ENCODE measurements around the gene TBC1D19. TPM values are rescaled to one million over a fixed set of nuclear protein-coding genes. Genes with fewer than 3 reads are reported as not detected.
"Not testable (repeated sequence)": the region's sequence is repeated elsewhere in the genome, so short reads cannot be mapped to it uniquely, and the experiment has no call there.

Gene TBC1D19
- total RNA-seq, 1 donor from 2014 or later = 41.8 TPM

- Histone ChIP-seq H3K4me3 (ENCODE audit: low read length in 3 of 3) (no peak overlapping the region), H3K4me1 (ENCODE audit: control insufficient read depth in 3 of 3, insufficient read depth in 3 of 3, low read length in 3 of 3) (no peaks in the 10 kb centered on the region), H3K36me3 (ENCODE audit: control insufficient read depth in 3 of 3, insufficient read depth in 3 of 3, low read length in 3 of 3) (peaks cover 0 to 10% (median 0%) of the 10 kb centered on the region in 3 donors), H3K9me3 (ENCODE audit: control insufficient read depth in 3 of 3, low read length in 3 of 3) (no peaks in the 10 kb centered on the region), H3K27ac (ENCODE audit: low read depth, low read length) (no peak overlapping the region), H3K9ac (ENCODE audit: low read depth in 1 of 3, low read length in 3 of 3) (no peak overlapping the region), H3K27me3 (ENCODE audit: control insufficient read depth in 3 of 3, insufficient read depth in 3 of 3, low read length in 3 of 3) (no peaks in the 10 kb centered on the region)
Observed at GRCh38 chr4:26660261-26660660, 76.4 kb downstream of the TBC1D19 start.

GRCh38 chr4:26663888-26664287 is 80.0 kb downstream of the TBC1D19 start:
- peaks cover 0 to 10% (median 0%) of the 10 kb centered on the region in 3 donors for H3K36me3 ChIP-seq (ENCODE audit: control insufficient read depth in 3 of 3, insufficient read depth in 3 of 3, low read length in 3 of 3)
- H3K27ac ChIP-seq (ENCODE audit: low read depth, low read length) = no peak overlapping the region
- no peaks in the 10 kb centered on the region for H3K9me3 ChIP-seq (ENCODE audit: control insufficient read depth in 3 of 3, low read length in 3 of 3)
- no peaks in the 10 kb centered on the region for H3K27me3 ChIP-seq (ENCODE audit: control insufficient read depth in 3 of 3, insufficient read depth in 3 of 3, low read length in 3 of 3)
- no peak overlapping the region for H3K9ac ChIP-seq (ENCODE audit: low read depth in 1 of 3, low read length in 3 of 3)
- no peak overlapping the region for H3K4me3 ChIP-seq (ENCODE audit: low read length in 3 of 3)
- H3K4me1 ChIP-seq (ENCODE audit: control insufficient read depth in 3 of 3, insufficient read depth in 3 of 3, low read length in 3 of 3) = no peaks in the 10 kb centered on the region

- Histone ChIP-seq H3K4me1 (ENCODE audit: control insufficient read depth in 3 of 3, insufficient read depth in 3 of 3, low read length in 3 of 3) (no peaks in the 10 kb centered on the region), H3K9me3 (ENCODE audit: control insufficient read depth in 3 of 3, low read length in 3 of 3) (no peaks in the 10 kb centered on the region), H3K36me3 (ENCODE audit: control insufficient read depth in 3 of 3, insufficient read depth in 3 of 3, low read length in 3 of 3) (no peaks in the 10 kb centered on the region), H3K27me3 (ENCODE audit: control insufficient read depth in 3 of 3, insufficient read depth in 3 of 3, low read length in 3 of 3) (no peaks in the 10 kb centered on the region), H3K4me3 (ENCODE audit: low read length in 3 of 3) (no peak overlapping the region), H3K27ac (ENCODE audit: low read depth, low read length) (no peak overlapping the region), H3K9ac (ENCODE audit: low read depth in 1 of 3, low read length in 3 of 3) (no peak overlapping the region)
Observed at GRCh38 chr4:26670903-26671537, 87.1 kb downstream of the TBC1D19 start.

- H3K4me1 ChIP-seq (ENCODE audit: control insufficient read depth in 3 of 3, insufficient read depth in 3 of 3, low read length in 3 of 3); H3K9me3 ChIP-seq (ENCODE audit: control insufficient read depth in 3 of 3, low read length in 3 of 3); H3K27me3 ChIP-seq (ENCODE audit: control insufficient read depth in 3 of 3, insufficient read depth in 3 of 3, low read length in 3 of 3); H3K9ac ChIP-seq (ENCODE audit: low read depth in 1 of 3, low read length in 3 of 3); H3K27ac ChIP-seq (ENCODE audit: low read depth, low read length); H3K36me3 ChIP-seq (ENCODE audit: control insufficient read depth in 3 of 3, insufficient read depth in 3 of 3, low read length in 3 of 3); H3K4me3 ChIP-seq (ENCODE audit: low read length in 3 of 3): not testable (repeated sequence)
Observed at GRCh38 chr4:26679040-26679695, 95.3 kb downstream of the TBC1D19 start.

GRCh38 chr4:26682436-26682835 is 98.6 kb downstream of the TBC1D19 start:
- peaks cover 0 to 2% (median 0%) of the 10 kb centered on the region in 3 donors for H3K9me3 ChIP-seq (ENCODE audit: control insufficient read depth in 3 of 3, low read length in 3 of 3)
- peaks cover 0 to 10% (median 6%) of the 10 kb centered on the region in 3 donors for H3K36me3 ChIP-seq (ENCODE audit: control insufficient read depth in 3 of 3, insufficient read depth in 3 of 3, low read length in 3 of 3)
- no peak overlapping the region for H3K27ac ChIP-seq (ENCODE audit: low read depth, low read length)
- no peaks in the 10 kb centered on the region for H3K27me3 ChIP-seq (ENCODE audit: control insufficient read depth in 3 of 3, insufficient read depth in 3 of 3, low read length in 3 of 3)
- no peak overlapping the region for H3K4me3 ChIP-seq (ENCODE audit: low read length in 3 of 3)
- H3K4me1 ChIP-seq (ENCODE audit: control insufficient read depth in 3 of 3, insufficient read depth in 3 of 3, low read length in 3 of 3) = no peaks in the 10 kb centered on the region
- no peak overlapping the region for H3K9ac ChIP-seq (ENCODE audit: low read depth in 1 of 3, low read length in 3 of 3)

- no peaks in the 10 kb centered on the region for H3K27me3 ChIP-seq (ENCODE audit: control insufficient read depth in 3 of 3, insufficient read depth in 3 of 3, low read length in 3 of 3)
- no peak overlapping the region for H3K4me3 ChIP-seq (ENCODE audit: low read length in 3 of 3)
Observed at GRCh38 chr4:26685250-26685649, 101.4 kb downstream of the TBC1D19 start.

GRCh38 chr4:26687728-26688127 is 103.8 kb downstream of the TBC1D19 start:
- Histone ChIP-seq H3K36me3 (ENCODE audit: control insufficient read depth in 3 of 3, insufficient read depth in 3 of 3, low read length in 3 of 3) (peaks cover 0 to 7% (median 0%) of the 10 kb centered on the region in 3 donors), H3K27ac (ENCODE audit: low read depth, low read length) (no peak overlapping the region), H3K27me3 (ENCODE audit: control insufficient read depth in 3 of 3, insufficient read depth in 3 of 3, low read length in 3 of 3) (no peaks in the 10 kb centered on the region), H3K4me1 (ENCODE audit: control insufficient read depth in 3 of 3, insufficient read depth in 3 of 3, low read length in 3 of 3) (no peaks in the 10 kb centered on the region), H3K9me3 (ENCODE audit: control insufficient read depth in 3 of 3, low read length in 3 of 3) (no peaks in the 10 kb centered on the region), H3K9ac (ENCODE audit: low read depth in 1 of 3, low read length in 3 of 3) (no peak overlapping the region), H3K4me3 (ENCODE audit: low read length in 3 of 3) (no peak overlapping the region)

More at GRCh38 chr4:26685250-26685649, 101.4 kb downstream of the TBC1D19 start:
- no peak overlapping the region for H3K9ac ChIP-seq (ENCODE audit: low read depth in 1 of 3, low read length in 3 of 3)
- no peaks in the 10 kb centered on the region for H3K4me1 ChIP-seq (ENCODE audit: control insufficient read depth in 3 of 3, insufficient read depth in 3 of 3, low read length in 3 of 3)
- peaks cover 0 to 7% (median 0%) of the 10 kb centered on the region in 3 donors for H3K36me3 ChIP-seq (ENCODE audit: control insufficient read depth in 3 of 3, insufficient read depth in 3 of 3, low read length in 3 of 3)
- no peaks in the 10 kb centered on the region for H3K9me3 ChIP-seq (ENCODE audit: control insufficient read depth in 3 of 3, low read length in 3 of 3)
- H3K27ac ChIP-seq (ENCODE audit: low read depth, low read length) = no peak overlapping the region

GRCh38 chr4:26690506-26690905 is 106.6 kb downstream of the TBC1D19 start:
- no peak overlapping the region for H3K27ac ChIP-seq (ENCODE audit: low read depth, low read length)
- H3K4me3 ChIP-seq (ENCODE audit: low read length in 3 of 3) = no peak overlapping the region
- H3K9ac ChIP-seq (ENCODE audit: low read depth in 1 of 3, low read length in 3 of 3) = no peak overlapping the region
- H3K9me3 ChIP-seq (ENCODE audit: control insufficient read depth in 3 of 3, low read length in 3 of 3) = no peaks in the 10 kb centered on the region
- H3K36me3 ChIP-seq (ENCODE audit: control insufficient read depth in 3 of 3, insufficient read depth in 3 of 3, low read length in 3 of 3) = no peaks in the 10 kb centered on the region
- H3K27me3 ChIP-seq (ENCODE audit: control insufficient read depth in 3 of 3, insufficient read depth in 3 of 3, low read length in 3 of 3) = no peaks in the 10 kb centered on the region
- no peaks in the 10 kb centered on the region for H3K4me1 ChIP-seq (ENCODE audit: control insufficient read depth in 3 of 3, insufficient read depth in 3 of 3, low read length in 3 of 3)

GRCh38 chr4:26692014-26692726 is 108.3 kb downstream of the TBC1D19 start:
- H3K27me3 ChIP-seq (ENCODE audit: control insufficient read depth in 3 of 3, insufficient read depth in 3 of 3, low read length in 3 of 3) = no peaks in the 10 kb centered on the region
- no peak overlapping the region for H3K4me3 ChIP-seq (ENCODE audit: low read length in 3 of 3)
- no peak overlapping the region for H3K9ac ChIP-seq (ENCODE audit: low read depth in 1 of 3, low read length in 3 of 3)
- H3K27ac ChIP-seq (ENCODE audit: low read depth, low read length) = no peak overlapping the region
- no peaks in the 10 kb centered on the region for H3K9me3 ChIP-seq (ENCODE audit: control insufficient read depth in 3 of 3, low read length in 3 of 3)
- H3K4me1 ChIP-seq (ENCODE audit: control insufficient read depth in 3 of 3, insufficient read depth in 3 of 3, low read length in 3 of 3) = no peaks in the 10 kb centered on the region
- H3K36me3 ChIP-seq (ENCODE audit: control insufficient read depth in 3 of 3, insufficient read depth in 3 of 3, low read length in 3 of 3) = no peaks in the 10 kb centered on the region

- not testable (repeated sequence) for H3K4me1 ChIP-seq (ENCODE audit: control insufficient read depth in 3 of 3, insufficient read depth in 3 of 3, low read length in 3 of 3); H3K9ac ChIP-seq (ENCODE audit: low read depth in 1 of 3, low read length in 3 of 3); H3K27ac ChIP-seq (ENCODE audit: low read depth, low read length); H3K27me3 ChIP-seq (ENCODE audit: control insufficient read depth in 3 of 3, insufficient read depth in 3 of 3, low read length in 3 of 3); H3K4me3 ChIP-seq (ENCODE audit: low read length in 3 of 3); H3K9me3 ChIP-seq (ENCODE audit: control insufficient read depth in 3 of 3, low read length in 3 of 3); H3K36me3 ChIP-seq (ENCODE audit: control insufficient read depth in 3 of 3, insufficient read depth in 3 of 3, low read length in 3 of 3)
Observed at GRCh38 chr4:26694131-26694530, 110.2 kb downstream of the TBC1D19 start.

All from skeletal muscle tissue (tissue), 4 donors.